HG02870 (cell line): Measurements from ENCODE around the gene PTPRN2.
"Not testable (repeated sequence)": the region's sequence is repeated elsewhere in the genome, so short reads cannot be mapped to it uniquely, and the experiment has no call there.

ENCODE experiments used
- ATAC-seq: cut with Tn5 transposase; IDR thresholded peaks from one replicate; pipeline ENCODE4 v1.9.1; 2021; ENCODE audit warnings: mild to moderate bottlenecking, moderate library complexity; ENCODE audit not compliant: unreplicated experiment

PTPRN2 gene

GRCh38 chr7:157994319-157994718, 593.3 kb downstream of the PTPRN2 start:
- no peak for ATAC-seq

- ATAC-seq: no peak
Observed at GRCh38 chr7:157993406-157994105, 594.1 kb downstream of the PTPRN2 start.

GRCh38 chr7:157992511-157993160, 595.0 kb downstream of the PTPRN2 start:
- ATAC-seq: no peak

- ATAC-seq: no peak
Observed at GRCh38 chr7:157991761-157992160, 595.9 kb downstream of the PTPRN2 start.

- ATAC-seq: no peak
Observed at GRCh38 chr7:157991351-157991750, 596.3 kb downstream of the PTPRN2 start.

- no peak for ATAC-seq
Observed at GRCh38 chr7:157990881-157991250, 596.8 kb downstream of the PTPRN2 start.

GRCh38 chr7:157990226-157990880, 597.3 kb downstream of the PTPRN2 start:
- ATAC-seq: no peak

GRCh38 chr7:157989589-157989988, 598.0 kb downstream of the PTPRN2 start:
- ATAC-seq: no peak

- ATAC-seq: no peak
Observed at GRCh38 chr7:157987906-157988305, 599.7 kb downstream of the PTPRN2 start.

GRCh38 chr7:157986051-157986450, 601.6 kb downstream of the PTPRN2 start:
- ATAC-seq: no peak

GRCh38 chr7:157985636-157986035, 602.0 kb downstream of the PTPRN2 start:
- ATAC-seq: no peak

GRCh38 chr7:157984423-157985163, 603.0 kb downstream of the PTPRN2 start:
- ATAC-seq: no peak

- ATAC-seq: no peak
Observed at GRCh38 chr7:157983502-157984422, 603.9 kb downstream of the PTPRN2 start.

GRCh38 chr7:157981778-157982177, 605.8 kb downstream of the PTPRN2 start:
- ATAC-seq: no peak

- ATAC-seq: no peak
Observed at GRCh38 chr7:157980774-157981173, 606.8 kb downstream of the PTPRN2 start.

GRCh38 chr7:157980341-157980731, 607.3 kb downstream of the PTPRN2 start:
- not testable (repeated sequence) for ATAC-seq

GRCh38 chr7:157979636-157980340, 607.8 kb downstream of the PTPRN2 start:
- ATAC-seq: no peak

GRCh38 chr7:157978766-157979165, 608.9 kb downstream of the PTPRN2 start:
- ATAC-seq: no peak

GRCh38 chr7:157977717-157978496, 609.7 kb downstream of the PTPRN2 start:
- no peak for ATAC-seq
